H1 (cell line): Measurements from ENCODE around the gene WIPF3. TPM values are rescaled to one million over a fixed set of nuclear protein-coding genes. Genes with fewer than 3 reads are reported as not detected.

Source experiments
- CEBPB ChIP-seq: IDR thresholded peaks from 2 replicates; pipeline ENCODE4 v1.6.1; 2012; ENCODE audit warnings: low read depth, low read length
- CTBP2 ChIP-seq: IDR thresholded peaks from 2 replicates; pipeline ENCODE4 v1.7.0; 2011; ENCODE audit warnings: borderline replicate concordance, mild to moderate bottlenecking, moderate library complexity, mixed read lengths, low read length; ENCODE audit not compliant: insufficient read depth, insufficient read length
- FOSL1 ChIP-seq: IDR thresholded peaks from 2 replicates; pipeline ENCODE4 v1.6.1; 2011; ENCODE audit warnings: mild to moderate bottlenecking, low read depth, low read length, moderate library complexity; ENCODE audit not compliant: insufficient read depth
- HDAC6 ChIP-seq: IDR thresholded peaks from one replicate; pipeline ENCODE4 v1.7.1; 2012; ENCODE audit warnings: low read depth, mild to moderate bottlenecking, inconsistent platforms, low read length, moderate library complexity
- POLR2AphosphoS5 ChIP-seq: IDR thresholded peaks from 2 replicates; pipeline ENCODE4 v1.6.1; 2011; ENCODE audit warnings: low read depth, low read length
- POU5F1 ChIP-seq: IDR thresholded peaks from 2 replicates; pipeline ENCODE4 v1.6.1; 2011; ENCODE audit warnings: low read depth, mild to moderate bottlenecking, low read length, moderate library complexity
- RBBP5 ChIP-seq: IDR thresholded peaks from 2 replicates; pipeline ENCODE4 v1.7.1; 2012; ENCODE audit warnings: low read depth, mild to moderate bottlenecking, inconsistent platforms, low read length, moderate library complexity, borderline replicate concordance
- RXRA ChIP-seq: IDR thresholded peaks from 2 replicates; pipeline ENCODE4 v1.6.1; 2011; ENCODE audit warnings: low read depth, mild to moderate bottlenecking, low read length, moderate library complexity; ENCODE audit not compliant: insufficient read depth
- SIRT6 ChIP-seq: IDR thresholded peaks from one replicate; pipeline ENCODE4 v1.7.1; 2012; ENCODE audit warnings: low read length, inconsistent platforms
- TCF12 ChIP-seq: IDR thresholded peaks from 2 replicates; pipeline ENCODE4 v1.6.1; 2011; ENCODE audit warnings: low read depth, mild to moderate bottlenecking, low read length
- polyA plus RNA-seq, 7 experiments: library from polyadenylated mRNA; depleted of rRNA in 3 of 7; stranded (reverse) in 5 of 7; unstranded in 2 of 7; fragments of >200 nt in 5 of 7; fragments of 200-250 nt in 2 of 7; gene quantifications; 1 replicate in 5 of 7; 2 replicates in 1 of 7; 4 replicates in 1 of 7; pipeline versions ENCODE4 v1.2.1 to v1.2.3, GENCODE V29; 2011 to 2013; ENCODE audit warnings: missing spikeins in 2 of 7, mixed read lengths in 2 of 7
- total RNA-seq: library from RNA; stranded (reverse); fragmentation: NEBNext Ultra II Directional; extraction: Animal tissue kit (Norgen Biotek cat#: 25700); gene quantifications from 2 replicates; pipeline ENCODE4 v1.2.1, GENCODE V29; 2021
- TF ChIP-seq, protein P1 (sequence below): fragments of 300-600 bp; sonication (generic); IDR thresholded peaks from 2 replicates; pipeline ENCODE4 v1.7.1; 2012; ENCODE audit warnings: low read length, moderate library complexity, mild to moderate bottlenecking, inconsistent platforms; ENCODE audit not compliant: insufficient replicate concordance
- TF ChIP-seq, protein P2 (sequence below): IDR thresholded peaks from 2 replicates; pipeline ENCODE4 v1.6.1; 2011; ENCODE audit warnings: low read depth, mild to moderate bottlenecking, low read length; ENCODE audit not compliant: insufficient read depth

WIPF3 gene
- total and polyA plus RNA-seq, 2 of the 8 experiments (the other 6 are each of a cell fraction or from before 2014, with no cell fraction given), result 5.0 to 12.1 TPM

DNA sequence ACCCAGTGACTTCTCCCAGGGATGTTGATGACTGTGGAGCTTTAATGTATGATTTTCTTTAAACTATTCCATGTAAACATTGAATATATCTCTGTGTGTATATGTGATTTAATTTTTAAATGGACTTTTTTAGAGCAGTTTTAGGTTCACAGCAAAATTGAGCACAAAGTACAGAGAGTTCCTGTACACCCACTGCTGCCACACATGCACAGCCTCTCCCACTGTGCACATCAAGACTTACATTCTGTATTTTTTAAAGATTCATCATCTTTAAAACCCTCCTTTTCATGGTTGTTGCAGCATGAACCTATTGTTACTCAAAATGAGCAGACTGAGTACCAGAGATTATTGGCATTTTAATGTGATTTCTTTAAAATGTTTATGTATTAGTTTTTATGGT, 51.3 kb downstream of the WIPF3 start (continued):
- TF ChIP-seq, protein P1, sequence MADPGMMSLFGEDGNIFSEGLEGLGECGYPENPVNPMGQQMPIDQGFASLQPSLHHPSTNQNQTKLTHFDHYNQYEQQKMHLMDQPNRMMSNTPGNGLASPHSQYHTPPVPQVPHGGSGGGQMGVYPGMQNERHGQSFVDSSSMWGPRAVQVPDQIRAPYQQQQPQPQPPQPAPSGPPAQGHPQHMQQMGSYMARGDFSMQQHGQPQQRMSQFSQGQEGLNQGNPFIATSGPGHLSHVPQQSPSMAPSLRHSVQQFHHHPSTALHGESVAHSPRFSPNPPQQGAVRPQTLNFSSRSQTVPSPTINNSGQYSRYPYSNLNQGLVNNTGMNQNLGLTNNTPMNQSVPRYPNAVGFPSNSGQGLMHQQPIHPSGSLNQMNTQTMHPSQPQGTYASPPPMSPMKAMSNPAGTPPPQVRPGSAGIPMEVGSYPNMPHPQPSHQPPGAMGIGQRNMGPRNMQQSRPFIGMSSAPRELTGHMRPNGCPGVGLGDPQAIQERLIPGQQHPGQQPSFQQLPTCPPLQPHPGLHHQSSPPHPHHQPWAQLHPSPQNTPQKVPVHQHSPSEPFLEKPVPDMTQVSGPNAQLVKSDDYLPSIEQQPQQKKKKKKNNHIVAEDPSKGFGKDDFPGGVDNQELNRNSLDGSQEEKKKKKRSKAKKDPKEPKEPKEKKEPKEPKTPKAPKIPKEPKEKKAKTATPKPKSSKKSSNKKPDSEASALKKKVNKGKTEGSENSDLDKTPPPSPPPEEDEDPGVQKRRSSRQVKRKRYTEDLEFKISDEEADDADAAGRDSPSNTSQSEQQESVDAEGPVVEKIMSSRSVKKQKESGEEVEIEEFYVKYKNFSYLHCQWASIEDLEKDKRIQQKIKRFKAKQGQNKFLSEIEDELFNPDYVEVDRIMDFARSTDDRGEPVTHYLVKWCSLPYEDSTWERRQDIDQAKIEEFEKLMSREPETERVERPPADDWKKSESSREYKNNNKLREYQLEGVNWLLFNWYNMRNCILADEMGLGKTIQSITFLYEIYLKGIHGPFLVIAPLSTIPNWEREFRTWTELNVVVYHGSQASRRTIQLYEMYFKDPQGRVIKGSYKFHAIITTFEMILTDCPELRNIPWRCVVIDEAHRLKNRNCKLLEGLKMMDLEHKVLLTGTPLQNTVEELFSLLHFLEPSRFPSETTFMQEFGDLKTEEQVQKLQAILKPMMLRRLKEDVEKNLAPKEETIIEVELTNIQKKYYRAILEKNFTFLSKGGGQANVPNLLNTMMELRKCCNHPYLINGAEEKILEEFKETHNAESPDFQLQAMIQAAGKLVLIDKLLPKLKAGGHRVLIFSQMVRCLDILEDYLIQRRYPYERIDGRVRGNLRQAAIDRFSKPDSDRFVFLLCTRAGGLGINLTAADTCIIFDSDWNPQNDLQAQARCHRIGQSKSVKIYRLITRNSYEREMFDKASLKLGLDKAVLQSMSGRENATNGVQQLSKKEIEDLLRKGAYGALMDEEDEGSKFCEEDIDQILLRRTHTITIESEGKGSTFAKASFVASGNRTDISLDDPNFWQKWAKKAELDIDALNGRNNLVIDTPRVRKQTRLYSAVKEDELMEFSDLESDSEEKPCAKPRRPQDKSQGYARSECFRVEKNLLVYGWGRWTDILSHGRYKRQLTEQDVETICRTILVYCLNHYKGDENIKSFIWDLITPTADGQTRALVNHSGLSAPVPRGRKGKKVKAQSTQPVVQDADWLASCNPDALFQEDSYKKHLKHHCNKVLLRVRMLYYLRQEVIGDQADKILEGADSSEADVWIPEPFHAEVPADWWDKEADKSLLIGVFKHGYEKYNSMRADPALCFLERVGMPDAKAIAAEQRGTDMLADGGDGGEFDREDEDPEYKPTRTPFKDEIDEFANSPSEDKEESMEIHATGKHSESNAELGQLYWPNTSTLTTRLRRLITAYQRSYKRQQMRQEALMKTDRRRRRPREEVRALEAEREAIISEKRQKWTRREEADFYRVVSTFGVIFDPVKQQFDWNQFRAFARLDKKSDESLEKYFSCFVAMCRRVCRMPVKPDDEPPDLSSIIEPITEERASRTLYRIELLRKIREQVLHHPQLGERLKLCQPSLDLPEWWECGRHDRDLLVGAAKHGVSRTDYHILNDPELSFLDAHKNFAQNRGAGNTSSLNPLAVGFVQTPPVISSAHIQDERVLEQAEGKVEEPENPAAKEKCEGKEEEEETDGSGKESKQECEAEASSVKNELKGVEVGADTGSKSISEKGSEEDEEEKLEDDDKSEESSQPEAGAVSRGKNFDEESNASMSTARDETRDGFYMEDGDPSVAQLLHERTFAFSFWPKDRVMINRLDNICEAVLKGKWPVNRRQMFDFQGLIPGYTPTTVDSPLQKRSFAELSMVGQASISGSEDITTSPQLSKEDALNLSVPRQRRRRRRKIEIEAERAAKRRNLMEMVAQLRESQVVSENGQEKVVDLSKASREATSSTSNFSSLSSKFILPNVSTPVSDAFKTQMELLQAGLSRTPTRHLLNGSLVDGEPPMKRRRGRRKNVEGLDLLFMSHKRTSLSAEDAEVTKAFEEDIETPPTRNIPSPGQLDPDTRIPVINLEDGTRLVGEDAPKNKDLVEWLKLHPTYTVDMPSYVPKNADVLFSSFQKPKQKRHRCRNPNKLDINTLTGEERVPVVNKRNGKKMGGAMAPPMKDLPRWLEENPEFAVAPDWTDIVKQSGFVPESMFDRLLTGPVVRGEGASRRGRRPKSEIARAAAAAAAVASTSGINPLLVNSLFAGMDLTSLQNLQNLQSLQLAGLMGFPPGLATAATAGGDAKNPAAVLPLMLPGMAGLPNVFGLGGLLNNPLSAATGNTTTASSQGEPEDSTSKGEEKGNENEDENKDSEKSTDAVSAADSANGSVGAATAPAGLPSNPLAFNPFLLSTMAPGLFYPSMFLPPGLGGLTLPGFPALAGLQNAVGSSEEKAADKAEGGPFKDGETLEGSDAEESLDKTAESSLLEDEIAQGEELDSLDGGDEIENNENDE, result no peak
- TF ChIP-seq, protein P2, sequence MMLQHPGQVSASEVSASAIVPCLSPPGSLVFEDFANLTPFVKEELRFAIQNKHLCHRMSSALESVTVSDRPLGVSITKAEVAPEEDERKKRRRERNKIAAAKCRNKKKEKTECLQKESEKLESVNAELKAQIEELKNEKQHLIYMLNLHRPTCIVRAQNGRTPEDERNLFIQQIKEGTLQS, result no peak
- TF ChIP-seq POLR2AphosphoS5 (no peak), RXRA (no peak), POU5F1 (no peak), CEBPB (no peak), HDAC6 (no peak), RBBP5 (no peak), TCF12 (no peak), SIRT6 (no peak), CTBP2 (no peak), FOSL1 (no peak)
